SK-N-SH (cell line): ENCODE results near the gene RNF8.

Experiments
- CTCF ChIP-seq: fragments of 200-600 bp; sonication (generic); IDR thresholded peaks from 2 replicates; pipeline ENCODE4 v1.6.1; 2017; ENCODE audit warnings: antibody characterized with exemption, mild to moderate bottlenecking, moderate library complexity
- SIN3A ChIP-seq: IDR thresholded peaks from 2 replicates; pipeline ENCODE4 v1.6.1; 2012; ENCODE audit warnings: low read depth, mild to moderate bottlenecking, low read length, moderate library complexity, borderline replicate concordance
- TF ChIP-seq, protein P1 (sequence below): IDR thresholded peaks from 2 replicates; pipeline ENCODE4; 2012

GRCh38 chr6:37313723-37314486 is 39.9 kb upstream of the RNF8 start:
- TF ChIP-seq, protein P1, sequence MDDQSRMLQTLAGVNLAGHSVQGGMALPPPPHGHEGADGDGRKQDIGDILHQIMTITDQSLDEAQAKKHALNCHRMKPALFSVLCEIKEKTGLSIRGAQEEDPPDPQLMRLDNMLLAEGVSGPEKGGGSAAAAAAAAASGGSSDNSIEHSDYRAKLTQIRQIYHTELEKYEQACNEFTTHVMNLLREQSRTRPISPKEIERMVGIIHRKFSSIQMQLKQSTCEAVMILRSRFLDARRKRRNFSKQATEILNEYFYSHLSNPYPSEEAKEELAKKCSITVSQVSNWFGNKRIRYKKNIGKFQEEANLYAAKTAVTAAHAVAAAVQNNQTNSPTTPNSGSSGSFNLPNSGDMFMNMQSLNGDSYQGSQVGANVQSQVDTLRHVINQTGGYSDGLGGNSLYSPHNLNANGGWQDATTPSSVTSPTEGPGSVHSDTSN, result no peak
- TF ChIP-seq SIN3A, result no peak
- no peak for TF ChIP-seq CTCF
